IPS-NIHi11 (cell line): ENCODE results near the gene MACF1.
"Not testable (repeated sequence)": the region's sequence is repeated elsewhere in the genome, so short reads cannot be mapped to it uniquely, and the experiment has no call there.

Source experiments
- DNase-seq: peaks from one replicate; pipeline ENCODE4 v3.0.0; 2012; ENCODE audit warnings: mixed read lengths, low spot score

Gene MACF1

DNA sequence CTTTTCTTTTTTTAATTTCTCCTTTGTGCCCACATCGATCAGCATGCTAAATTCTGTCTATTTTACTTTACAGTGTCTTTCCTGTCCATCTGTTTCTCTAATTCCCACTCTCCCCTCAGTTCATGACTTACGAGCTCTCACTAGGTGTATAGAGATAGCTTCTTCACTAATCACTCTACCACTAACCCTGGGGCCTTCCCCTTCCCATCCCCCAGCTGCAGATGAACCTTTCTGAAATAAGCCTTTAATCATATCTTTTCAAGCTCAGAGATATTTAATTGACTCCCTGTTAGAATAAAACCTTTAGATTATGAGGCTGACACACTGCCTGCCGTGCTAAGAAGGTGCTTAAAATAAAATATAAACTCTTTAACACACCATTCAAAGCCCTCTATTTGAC is 220.7 kb downstream of the MACF1 start:
- no peak for DNase-seq

DNA sequence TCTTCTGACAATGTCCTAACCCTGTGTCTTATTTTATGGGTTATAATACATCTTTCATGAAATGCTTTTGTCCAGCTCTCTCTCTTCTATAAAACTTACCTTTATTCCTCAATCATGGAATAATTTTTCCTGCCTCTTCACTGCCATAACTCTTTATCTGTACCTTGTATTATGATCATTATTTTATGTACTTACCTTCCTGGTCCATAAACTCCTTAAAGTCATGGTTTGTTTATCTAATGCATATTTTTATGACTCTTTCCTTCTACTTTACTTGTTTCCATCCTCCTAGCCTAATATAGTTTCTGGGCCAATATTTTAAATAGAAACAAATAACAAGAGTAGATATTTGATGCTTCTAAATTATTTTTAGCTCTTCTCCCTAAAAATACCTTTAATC is 221.1 kb downstream of the MACF1 start:
- DNase-seq = no peak

DNA sequence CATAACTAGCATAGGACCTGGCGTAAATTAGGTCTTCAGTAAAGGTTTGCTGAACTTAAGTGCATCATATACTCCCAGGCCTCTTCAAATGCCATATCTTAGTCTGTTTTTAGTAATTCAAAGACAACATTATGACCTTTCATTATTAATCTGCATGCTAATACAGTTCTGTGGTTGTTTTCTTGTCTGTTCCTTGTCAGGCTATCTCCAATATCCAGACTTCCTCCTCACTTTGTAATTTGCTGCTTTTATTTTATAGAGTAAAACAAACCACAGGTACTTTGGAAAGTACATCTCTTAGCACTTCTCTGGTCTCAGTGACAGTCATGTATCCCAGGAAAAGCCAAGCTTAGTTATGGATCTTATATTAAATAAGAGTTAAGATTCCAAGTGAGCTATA is 221.9 kb downstream of the MACF1 start:
- DNase-seq = no peak

DNA sequence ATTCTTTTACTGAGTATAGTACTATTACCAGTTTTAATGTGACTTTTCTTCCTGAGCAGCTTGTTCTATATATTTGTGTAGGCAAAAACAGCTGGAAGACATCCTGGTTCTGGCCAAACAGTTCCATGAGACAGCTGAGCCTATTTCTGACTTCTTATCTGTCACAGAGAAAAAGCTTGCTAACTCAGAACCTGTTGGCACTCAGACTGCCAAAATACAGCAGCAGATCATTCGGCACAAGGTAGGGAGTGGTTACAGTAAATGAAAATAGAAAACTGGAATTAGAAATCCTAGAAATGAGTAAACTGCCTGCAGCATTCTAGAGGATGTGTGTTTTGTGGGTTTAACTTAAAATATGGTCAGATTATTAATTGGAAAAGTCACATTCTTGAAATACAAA is 222.9 kb downstream of the MACF1 start:
- no peak for DNase-seq

DNA sequence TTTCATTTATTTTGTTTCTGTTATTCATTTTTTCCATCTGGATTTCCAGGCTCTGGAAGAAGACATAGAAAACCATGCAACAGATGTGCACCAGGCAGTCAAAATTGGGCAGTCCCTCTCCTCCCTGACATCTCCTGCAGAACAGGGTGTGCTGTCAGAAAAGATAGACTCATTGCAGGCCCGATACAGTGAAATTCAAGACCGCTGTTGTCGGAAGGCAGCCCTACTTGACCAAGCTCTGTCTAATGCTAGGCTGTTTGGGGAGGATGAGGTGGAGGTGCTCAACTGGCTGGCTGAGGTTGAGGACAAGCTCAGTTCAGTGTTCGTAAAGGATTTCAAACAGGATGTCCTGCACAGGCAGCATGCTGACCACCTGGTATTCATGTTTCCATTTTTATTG is 223.4 kb downstream of the MACF1 start:
- no peak for DNase-seq

DNA sequence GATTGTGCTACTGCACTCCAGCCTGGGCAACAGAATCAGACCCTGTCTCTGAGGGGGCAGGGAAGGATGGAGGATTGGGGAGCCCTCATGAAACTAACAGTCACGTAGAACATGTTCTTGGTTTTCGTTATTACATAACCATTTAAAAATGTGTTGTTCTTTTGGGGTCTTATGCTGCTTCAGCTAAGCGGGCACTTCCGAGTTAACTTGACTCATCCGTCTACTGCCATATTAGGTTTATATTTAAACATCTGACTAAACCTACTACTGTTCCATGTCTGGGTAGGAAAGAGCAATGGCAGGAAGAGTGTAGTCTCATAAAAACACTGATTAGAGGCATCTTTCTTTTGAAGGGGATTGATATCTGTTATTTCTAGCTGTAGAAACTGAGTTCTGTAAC is 227.4 kb downstream of the MACF1 start:
- no peak for DNase-seq

DNA sequence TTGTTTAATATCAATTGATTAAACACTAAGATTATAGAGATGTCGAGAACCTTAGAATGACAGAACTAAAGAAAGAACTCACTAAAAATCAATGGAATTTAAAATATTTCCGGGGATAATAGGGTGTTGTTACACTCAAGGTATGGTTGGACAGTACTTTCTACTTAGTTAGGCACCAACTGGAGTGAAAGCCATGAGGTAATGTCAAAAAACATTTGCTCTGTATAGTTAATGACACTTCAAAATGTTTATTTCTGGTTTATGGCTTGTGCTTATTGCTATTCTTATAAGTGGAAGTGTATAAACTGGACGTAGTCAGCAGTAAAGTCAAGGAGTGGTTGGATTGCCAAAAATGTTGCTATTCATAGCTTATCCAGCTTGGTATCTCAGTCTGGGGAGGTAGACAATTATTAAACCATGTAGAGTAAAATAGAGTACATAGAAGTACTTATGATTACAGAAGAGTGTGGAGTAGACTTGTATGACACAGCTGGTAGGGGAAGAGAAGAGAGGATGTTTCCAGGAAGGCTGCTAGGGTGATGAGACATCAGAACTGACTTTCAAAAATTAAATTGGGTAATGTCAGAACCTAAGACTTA is 230.4 kb downstream of the MACF1 start:
- no peak for DNase-seq

DNA sequence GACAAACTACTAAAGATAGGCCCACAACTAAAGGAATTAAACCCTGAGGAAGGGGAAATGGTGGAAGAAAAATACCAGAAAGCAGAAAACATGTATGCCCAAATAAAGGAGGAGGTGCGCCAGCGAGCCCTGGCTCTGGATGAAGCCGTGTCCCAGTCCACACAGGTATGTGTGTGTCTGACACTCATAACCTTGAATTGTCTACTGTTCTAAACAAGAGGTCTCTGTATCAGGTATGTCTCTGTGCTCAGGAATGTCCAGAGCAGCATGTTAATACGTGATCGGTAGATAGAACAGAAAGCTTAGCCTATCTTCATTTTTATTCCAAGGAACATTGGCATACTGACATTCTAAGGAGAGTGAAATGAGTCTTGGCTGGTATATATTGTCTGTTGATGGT is 231.1 kb downstream of the MACF1 start:
- DNase-seq = no peak

DNA sequence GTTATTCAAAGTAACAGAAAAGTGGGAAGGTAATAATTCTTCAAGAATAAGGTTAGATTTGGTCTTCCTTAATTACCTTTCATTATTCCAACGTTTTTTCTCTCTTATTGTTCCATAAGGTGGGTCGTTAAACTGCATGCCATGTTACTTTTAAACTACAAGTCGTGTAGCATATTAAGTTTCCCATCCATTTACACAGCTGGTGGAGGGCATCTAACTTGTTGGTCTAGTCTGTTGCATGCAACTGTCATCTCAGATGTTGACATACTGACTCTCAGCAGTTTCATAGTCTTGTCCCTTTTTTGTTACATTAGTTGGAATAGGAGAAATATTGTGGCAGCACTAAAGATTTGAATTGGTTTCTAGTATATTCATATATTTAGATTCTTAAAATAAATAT is 232.3 kb downstream of the MACF1 start:
- DNase-seq = no peak

DNA sequence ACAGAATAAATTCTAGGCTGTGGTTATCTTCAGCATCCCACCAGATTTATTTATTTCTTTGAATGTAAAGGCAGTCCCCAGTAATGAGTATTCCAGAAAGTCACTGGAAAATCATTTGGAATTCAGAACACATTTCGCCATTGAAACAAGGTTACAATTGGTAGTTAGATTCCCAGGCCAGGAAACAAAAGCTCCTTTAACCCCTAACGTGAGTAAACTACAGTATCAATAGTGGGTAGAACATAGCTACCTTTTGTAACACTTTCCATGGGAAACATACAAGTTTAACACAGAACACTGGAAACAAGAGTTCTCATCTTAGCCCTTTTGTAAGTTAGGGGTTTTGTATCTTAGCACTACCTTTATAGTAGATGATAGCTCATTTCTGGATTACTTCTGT is 233.5 kb downstream of the MACF1 start:
- DNase-seq = no peak

DNA sequence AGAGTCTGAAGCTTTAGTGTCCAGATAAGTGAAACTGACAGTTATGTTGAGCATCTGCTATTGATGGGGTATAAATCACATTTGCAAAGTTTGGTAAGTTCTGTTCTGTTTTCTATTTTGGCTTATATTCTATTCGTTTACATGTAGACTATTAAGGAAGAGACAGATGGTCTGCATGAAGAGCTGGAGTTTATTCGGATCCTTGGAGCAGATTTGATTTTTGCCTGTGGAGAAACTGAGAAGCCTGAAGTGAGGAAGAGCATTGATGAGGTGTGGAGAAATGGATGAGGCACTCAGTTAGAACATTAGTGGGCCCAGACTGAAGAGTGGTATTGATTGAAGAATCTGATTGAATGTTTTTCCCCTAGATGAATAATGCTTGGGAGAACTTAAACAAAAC is 236.4 kb downstream of the MACF1 start:
- no peak for DNase-seq

DNA sequence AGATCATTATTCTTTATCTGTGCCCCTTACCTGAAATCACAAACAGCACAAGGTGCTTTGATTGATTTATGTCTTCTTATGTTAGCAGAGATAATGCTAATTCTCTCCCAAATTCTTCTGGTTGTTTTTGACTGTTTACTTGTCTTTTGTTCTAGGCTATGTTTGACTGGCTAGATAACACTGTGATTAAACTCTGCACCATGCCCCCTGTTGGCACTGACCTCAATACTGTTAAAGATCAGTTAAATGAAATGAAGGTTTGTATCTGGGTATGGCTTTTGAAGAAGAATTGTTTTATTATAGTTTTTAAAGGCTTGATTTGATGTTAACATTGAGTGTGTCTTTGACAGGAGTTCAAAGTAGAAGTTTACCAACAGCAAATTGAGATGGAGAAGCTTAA is 237.3 kb downstream of the MACF1 start:
- no peak for DNase-seq

DNA sequence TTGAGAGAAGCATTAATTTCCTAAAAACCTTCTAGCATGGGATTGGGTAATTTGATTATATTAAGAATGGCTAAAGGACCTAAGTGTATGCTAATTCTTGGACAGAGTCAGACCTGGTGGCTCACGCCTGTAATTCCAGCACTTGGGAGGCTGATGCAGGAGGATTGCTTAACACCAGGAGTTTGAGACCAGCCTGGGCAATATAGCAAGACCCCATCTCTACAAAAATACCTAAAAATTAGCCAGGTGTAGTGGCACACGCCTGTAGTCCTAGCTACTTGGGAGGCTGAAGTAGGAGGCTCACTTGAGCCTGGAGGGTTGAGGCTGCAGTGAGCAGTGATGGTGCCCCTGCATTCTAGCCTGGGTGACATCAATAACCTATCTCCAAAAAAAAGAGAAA is 241.1 kb downstream of the MACF1 start:
- no peak for DNase-seq

DNA sequence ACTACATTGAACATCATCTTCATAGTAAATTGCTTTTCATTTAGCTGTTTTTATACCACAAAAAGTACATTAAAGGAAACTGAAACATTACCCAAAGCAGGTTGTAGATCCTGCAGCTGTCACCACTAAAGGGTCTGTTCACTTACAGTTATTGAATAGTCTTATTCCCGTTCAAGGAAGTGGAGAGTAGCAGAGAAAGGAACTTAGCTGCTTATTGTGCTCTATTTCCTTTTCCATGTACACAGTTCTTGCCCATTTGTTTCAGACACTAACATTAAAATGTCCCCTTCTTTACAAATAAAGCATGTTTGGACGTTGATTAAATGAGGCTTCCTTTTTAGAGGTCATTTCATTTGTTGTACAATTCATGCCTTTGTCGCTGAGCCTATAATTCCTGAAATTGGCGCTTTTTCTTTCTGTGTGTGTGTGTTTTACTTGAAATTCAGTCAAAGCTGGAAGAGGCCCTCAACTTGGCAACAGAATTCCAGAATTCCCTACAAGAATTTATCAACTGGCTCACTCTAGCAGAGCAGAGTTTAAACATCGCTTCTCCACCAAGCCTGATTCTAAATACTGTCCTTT is 242.6 kb downstream of the MACF1 start:
- DNase-seq = no peak

DNA sequence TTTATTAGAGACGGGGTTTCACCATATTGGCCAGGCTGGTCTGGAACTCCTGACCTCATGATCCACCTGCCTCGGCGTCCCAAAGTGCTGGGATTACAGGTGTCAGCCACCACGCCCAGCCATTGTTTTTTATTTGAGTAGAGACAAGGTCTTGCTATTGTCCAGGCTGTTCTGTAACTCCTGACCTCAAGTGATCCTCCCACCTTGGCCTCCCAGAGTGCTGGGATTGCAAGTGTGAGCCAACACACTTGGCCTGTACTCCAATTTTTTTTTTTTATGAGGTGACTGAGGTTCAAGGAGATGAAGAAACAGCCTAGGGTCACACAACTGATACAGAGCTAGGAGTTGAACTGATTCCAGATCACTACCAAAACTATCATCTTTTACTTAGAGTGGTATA is 245.5 kb downstream of the MACF1 start:
- DNase-seq = not testable (repeated sequence)

DNA sequence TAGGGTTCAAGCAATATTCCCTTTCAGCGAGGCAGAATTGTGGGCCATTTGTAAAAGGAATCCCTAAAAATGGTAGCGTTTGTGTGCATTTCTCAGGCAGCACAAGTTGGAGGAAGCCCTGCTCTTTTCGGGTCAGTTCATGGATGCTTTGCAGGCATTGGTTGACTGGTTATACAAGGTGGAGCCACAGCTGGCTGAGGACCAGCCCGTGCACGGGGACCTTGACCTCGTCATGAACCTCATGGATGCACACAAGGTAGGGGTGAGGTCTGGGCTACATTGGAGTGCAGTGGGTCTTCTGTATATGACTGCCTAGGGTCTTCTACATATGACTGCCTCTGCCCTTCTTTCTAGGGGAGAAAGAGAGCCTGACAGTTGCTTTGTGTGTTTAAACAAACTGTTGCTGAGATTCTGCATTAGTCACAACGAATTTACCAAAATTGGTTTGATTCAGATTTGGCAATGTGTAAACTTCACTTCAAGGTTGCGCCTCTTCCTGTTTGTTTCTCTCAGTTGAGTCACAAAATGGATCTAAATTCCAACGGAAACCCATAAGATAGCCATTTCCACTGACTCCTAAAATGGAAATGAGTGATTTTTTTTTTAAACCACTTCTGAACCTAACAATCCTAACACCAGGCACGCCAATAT is 246.6 kb downstream of the MACF1 start:
- DNase-seq = no peak

DNA sequence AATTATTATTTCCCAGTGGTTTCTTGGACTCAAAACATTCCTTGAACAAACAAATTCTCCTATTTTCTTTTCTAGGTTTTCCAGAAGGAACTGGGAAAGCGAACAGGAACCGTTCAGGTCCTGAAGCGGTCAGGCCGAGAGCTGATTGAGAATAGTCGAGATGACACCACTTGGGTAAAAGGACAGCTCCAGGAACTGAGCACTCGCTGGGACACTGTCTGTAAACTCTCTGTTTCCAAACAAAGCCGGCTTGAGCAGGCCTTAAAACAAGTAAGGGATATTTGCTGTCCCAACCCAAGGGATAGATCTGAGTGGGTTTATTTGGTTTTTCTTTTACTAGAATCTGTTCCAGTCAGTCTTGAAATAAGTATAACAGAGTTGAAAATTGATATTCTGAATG is 247.6 kb downstream of the MACF1 start:
- DNase-seq = no peak

DNA sequence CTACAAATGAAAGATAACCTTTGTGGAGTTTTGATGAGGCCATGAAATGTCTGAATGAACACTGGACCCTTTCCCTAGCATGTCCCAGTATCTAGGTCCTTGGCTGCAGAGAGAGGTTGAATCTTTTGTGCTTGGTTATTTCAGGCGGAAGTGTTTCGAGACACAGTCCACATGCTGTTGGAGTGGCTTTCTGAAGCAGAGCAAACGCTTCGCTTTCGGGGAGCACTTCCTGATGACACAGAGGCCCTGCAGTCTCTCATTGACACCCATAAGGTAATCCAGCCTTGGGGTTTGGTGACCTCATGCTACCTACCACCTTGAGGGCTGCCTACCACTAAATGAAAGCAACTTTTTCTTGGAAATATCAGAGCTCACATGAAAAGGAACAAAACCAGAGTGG is 248.0 kb downstream of the MACF1 start:
- DNase-seq = no peak

DNA sequence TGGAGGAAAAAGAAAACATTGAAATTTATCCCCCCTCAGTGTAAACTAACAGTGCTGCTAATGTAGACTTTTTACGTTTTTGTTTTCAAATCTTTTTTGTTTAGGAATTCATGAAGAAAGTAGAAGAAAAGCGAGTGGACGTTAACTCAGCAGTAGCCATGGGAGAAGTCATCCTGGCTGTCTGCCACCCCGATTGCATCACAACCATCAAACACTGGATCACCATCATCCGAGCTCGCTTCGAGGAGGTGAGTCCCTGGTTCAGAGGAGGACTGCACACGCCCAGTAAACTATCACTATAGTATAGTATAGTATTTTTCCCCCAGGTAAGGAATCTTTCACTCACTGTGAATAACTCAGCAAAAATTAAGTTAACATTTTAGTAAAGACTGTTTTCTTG is 249.1 kb downstream of the MACF1 start:
- DNase-seq = no peak

DNA sequence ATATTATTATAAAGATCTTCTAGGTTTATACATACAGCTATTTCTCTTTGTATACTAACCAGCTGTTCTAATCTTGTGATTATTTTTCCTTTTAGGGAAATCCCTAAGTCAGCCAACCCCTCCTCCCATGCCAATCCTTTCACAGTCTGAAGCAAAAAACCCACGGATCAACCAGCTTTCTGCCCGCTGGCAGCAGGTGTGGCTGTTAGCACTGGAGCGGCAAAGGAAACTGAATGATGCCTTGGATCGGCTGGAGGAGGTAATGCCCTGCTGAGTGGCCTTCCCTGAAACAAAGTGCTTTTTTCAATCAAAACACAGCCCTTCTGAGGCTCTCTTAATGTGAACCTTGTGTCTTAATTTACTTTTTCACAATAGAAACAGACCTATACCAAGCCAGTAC is 254.5 kb downstream of the MACF1 start:
- no peak for DNase-seq

DNA sequence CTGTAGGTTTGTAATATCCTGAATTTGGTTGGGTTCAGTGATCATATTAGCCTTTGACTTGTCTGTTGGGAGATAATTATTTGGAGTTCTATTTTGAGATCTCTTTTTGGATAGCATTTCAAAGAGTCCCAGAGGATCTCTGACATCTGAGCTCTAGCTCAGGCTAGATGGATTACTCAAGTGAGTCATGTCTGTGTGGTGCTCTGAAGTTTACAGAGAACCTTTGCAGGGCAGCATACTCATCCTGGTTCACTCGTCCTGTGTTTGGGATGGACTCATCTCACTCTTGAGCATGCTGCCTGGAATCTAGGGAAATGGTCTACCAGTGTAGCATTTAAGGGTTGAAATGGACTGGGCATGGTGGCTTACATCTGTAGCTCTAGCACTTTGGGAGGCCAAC is 257.6 kb downstream of the MACF1 start:
- DNase-seq = no peak

DNA sequence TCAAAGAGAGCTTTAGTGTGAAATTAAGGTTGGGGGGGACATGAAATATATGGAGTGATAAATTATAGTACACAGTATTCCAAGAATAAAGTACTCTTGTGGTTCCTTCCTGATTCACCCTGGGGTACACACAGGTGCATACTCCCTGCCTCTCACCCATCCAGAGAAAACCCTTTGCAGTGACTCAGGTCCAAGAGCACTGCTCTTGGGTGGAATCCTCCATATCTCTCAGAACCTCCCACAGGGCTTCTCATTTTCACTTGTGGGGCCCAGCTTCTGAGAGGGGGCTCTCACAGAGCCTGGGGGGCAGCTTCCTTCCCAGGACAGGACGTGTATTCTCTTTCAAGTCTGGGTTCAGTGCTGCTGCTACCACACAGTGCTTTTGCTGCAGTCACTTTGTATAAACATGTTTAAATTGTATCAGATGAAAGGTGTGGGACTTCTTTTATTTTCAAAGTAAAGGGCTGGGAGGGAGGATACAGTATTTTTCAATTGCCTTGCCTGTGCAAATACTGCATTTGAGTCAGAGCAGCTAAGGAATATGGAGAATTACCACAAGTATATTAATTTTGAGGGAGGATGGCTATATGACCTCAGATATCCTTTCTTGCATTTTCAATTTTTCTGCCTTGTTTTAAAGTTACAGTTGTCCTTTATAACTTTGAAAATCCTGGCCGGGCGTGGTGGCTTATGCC is 262.1 kb downstream of the MACF1 start:
- no peak for DNase-seq

DNA sequence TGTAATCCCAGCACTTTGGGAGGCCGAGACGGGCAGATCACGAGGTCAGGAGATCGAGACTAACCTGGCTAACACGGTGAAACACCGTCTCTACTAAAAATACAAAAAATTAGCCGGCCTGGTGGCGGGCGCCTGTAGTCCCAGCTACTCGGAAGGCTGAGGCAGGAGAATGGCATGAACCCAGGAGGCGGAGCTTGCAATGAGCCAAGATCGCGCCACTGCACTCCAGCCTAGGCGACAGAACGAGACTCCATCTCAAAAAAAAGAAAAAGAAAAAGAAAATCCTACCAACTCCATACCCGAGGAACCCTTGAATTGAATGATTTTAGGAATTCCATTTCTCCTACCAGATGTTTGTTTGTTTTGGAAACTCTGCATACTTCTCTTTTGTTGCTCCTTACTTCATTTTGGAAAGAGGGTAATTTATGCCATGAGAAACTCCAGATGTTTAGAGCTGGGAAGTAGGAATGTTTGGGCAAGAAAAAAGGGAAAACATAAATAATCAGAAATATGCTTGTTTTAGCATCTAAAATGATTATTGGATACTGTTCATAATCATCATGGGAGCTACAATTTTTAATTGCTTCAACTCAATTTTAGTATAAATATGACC is 262.7 kb downstream of the MACF1 start:
- DNase-seq = not testable (repeated sequence)
